Gastroesophageal sphincter (tissue), 4 donors: ENCODE measurements around the gene BOC. TPM values are rescaled to one million over a fixed set of nuclear protein-coding genes. Genes with fewer than 3 reads are reported as not detected.
A peak's percentile ranks its signal among the peaks of the same experiment; 100 is the strongest.

ENCODE experiments used
- ATAC-seq: fragments of 150-250 bp; one replicate; pipeline ENCODE4 v1.9.1; 2016; ENCODE audit warnings: mild to moderate bottlenecking, moderate library complexity
- H3K27ac ChIP-seq, 4 donors: fragments of 200-600 bp; sonication (generic) in 3 of 4; 1 replicate in 3 of 4; 2 replicates in 1 of 4; pipeline ENCODE4 v1.5.1; 2016 to 2019
- H3K27me3 ChIP-seq: fragments of 200-600 bp; sonication (generic); one replicate; pipeline ENCODE4 v1.5.1; 2019
- H3K36me3 ChIP-seq, 2 donors: fragments of 200-600 bp; sonication (generic); one replicate each; pipeline ENCODE4 v1.5.1; 2019; ENCODE audit warnings: control low read depth in 1 of 2
- H3K4me1 ChIP-seq, 3 donors: fragments of 200-600 bp; sonication (generic); 1 replicate in 2 of 3; 2 replicates in 1 of 3; pipeline ENCODE4 v1.5.1; 2016 to 2019; ENCODE audit warnings: control low read depth in 2 of 3
- H3K4me3 ChIP-seq, 2 donors: fragments of 200-600 bp; sonication (generic); one replicate each; pipeline ENCODE4 v1.5.1; 2019; ENCODE audit warnings: mild to moderate bottlenecking in 1 of 2, moderate library complexity in 1 of 2
- H3K9me3 ChIP-seq, 3 donors: fragments of 200-600 bp; sonication (generic); one replicate each; pipeline ENCODE4 v1.5.1; 2017 to 2019; ENCODE audit warnings: control low read depth in 2 of 3
- EP300 ChIP-seq: sonication (generic); formaldehyde crosslinking; IDR thresholded peaks from one replicate; pipeline ENCODE4 v1.6.1; 2017; ENCODE audit warnings: antibody characterized with exemption, mild to moderate bottlenecking
- POLR2A ChIP-seq, 2 donors: fragments of 450-650 bp; IDR thresholded peaks; one replicate each; pipeline ENCODE4 v1.6.1; 2017; ENCODE audit warnings: antibody characterized with exemption in 2 of 2, mild to moderate bottlenecking in 2 of 2, moderate library complexity in 1 of 2
- POLR2AphosphoS5 ChIP-seq: sonication (generic); formaldehyde crosslinking; IDR thresholded peaks from one replicate; pipeline ENCODE4 v1.6.1; 2017; ENCODE audit warnings: antibody characterized with exemption
- WGBS, 2 donors: methylation state at CpG; one replicate each; pipeline ENCODE4 v1.1.5; 2018; ENCODE audit warnings: low coverage in 1 of 2; 5-methylcytosine and 5-hydroxymethylcytosine counted together
- total RNA-seq, 4 donors: library from RNA; depleted of rRNA; stranded (reverse); fragments of >200 nt; gene quantifications; one replicate each; pipeline ENCODE4 v1.1.0, GENCODE V29; 2016
- TF ChIP-seq, protein P1 (sequence below), 4 experiments: fragments of 200-600 bp in 2 of 4; fragments of 450-650 bp in 2 of 4; sonication (generic) in 1 of 4; IDR thresholded peaks; one replicate each; pipeline ENCODE4 v1.5.1; 2017 to 2019; ENCODE audit warnings: antibody characterized with exemption in 4 of 4, mild to moderate bottlenecking in 2 of 4, moderate library complexity in 2 of 4

Gene BOC
- total RNA-seq, 4 donors from 2014 or later = 41.5 to 130 (median 73.9) TPM

DNA sequence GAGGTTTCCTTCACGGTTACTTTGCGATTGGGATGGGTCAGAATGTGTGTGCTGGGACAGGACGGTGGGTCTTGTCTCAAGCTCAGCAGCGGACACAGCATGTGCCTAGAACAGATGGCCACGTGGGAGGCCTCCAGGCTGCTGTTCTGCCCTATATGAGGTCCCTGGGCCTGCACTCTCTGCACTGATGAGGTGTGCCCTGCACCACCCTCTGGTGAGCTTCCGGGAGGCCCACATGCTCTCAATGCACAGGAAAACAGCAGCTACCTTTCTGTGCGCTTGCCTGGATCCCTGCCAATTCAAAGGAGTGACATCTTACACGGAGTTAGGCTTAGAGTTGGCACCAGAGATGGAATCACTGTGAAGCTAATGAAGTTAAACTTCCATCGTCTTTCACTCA is 59.8 kb downstream of the BOC start:
- Histone ChIP-seq H3K4me1 (peaks cover 3 to 76% (median 14%) of the 10 kb centered on the region in 3 donors), H3K36me3 (peaks cover 0 to 82% of the 10 kb centered on the region in 2 donors), H3K27ac (peak overlapping the region in 3 of 4 donors; percentile 52 to 85 (median 57)), H3K27me3 (no peaks in the 10 kb centered on the region), H3K9me3 (no peaks in the 10 kb centered on the region), H3K4me3 (no peak overlapping the region)
- TF ChIP-seq, protein P1, sequence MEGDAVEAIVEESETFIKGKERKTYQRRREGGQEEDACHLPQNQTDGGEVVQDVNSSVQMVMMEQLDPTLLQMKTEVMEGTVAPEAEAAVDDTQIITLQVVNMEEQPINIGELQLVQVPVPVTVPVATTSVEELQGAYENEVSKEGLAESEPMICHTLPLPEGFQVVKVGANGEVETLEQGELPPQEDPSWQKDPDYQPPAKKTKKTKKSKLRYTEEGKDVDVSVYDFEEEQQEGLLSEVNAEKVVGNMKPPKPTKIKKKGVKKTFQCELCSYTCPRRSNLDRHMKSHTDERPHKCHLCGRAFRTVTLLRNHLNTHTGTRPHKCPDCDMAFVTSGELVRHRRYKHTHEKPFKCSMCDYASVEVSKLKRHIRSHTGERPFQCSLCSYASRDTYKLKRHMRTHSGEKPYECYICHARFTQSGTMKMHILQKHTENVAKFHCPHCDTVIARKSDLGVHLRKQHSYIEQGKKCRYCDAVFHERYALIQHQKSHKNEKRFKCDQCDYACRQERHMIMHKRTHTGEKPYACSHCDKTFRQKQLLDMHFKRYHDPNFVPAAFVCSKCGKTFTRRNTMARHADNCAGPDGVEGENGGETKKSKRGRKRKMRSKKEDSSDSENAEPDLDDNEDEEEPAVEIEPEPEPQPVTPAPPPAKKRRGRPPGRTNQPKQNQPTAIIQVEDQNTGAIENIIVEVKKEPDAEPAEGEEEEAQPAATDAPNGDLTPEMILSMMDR (IDR thresholded peaks at IDR 0.05) = no peak
- TF ChIP-seq POLR2A (IDR thresholded peaks at IDR 0.05) = no peak
- no peak for TF ChIP-seq POLR2AphosphoS5
- no peak for TF ChIP-seq EP300
- ATAC-seq = no peak
- WGBS, 2 donors = 20 to 68% methylated on average over 2 to 5 of the region's 9 CpGs

DNA sequence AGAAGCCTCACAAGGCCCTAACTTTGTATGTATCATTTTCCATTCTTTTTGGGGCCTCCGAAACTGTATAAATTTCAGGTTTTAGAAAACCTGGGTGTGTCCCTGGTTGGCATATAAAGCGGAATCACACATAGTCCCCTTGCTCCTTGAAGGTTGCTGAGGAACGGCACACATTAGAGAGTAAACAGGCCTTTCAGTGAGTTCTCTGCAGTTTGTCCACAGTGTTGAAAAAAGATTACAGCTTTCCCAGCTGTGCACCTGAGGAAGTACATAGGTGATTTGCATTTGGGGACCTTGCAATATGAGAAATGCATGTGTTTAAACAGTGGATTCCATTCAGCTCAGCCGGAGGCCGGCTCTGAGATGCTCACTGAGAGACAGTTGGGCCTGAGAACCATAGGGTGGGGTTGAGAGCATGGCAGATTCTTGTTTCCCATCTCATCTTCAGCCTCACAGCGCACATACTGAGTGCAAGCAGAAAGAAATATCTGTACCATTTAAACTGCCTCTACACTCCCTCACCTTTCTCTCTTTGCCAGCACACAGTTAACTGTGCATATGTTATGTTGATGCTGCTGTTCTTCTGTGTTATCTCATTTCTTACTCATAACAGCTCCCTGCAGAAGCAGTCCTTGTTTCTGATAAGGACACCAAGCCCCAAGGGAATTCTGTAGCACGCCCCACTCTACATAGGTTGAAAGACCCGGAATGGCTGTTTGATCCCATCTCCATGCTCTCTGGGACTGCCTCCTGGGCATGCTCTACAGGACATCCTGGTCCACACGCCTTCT is 60.4 kb downstream of the BOC start:
- no peak overlapping the region for H3K4me3 ChIP-seq
- no peak for TF ChIP-seq EP300
- no peak for TF ChIP-seq POLR2A (IDR thresholded peaks at IDR 0.05)
- TF ChIP-seq, protein P1 (IDR thresholded peaks at IDR 0.05) = no peak
- TF ChIP-seq POLR2AphosphoS5 = no peak
- H3K27ac ChIP-seq = peak overlapping the region in 3 of 4 donors; percentile 52 to 85 (median 57)
- H3K9me3 ChIP-seq = no peaks in the 10 kb centered on the region
- no peaks in the 10 kb centered on the region for H3K27me3 ChIP-seq
- H3K36me3 ChIP-seq = peaks cover 0 to 82% of the 10 kb centered on the region in 2 donors
- H3K4me1 ChIP-seq = peaks cover 3 to 76% (median 14%) of the 10 kb centered on the region in 3 donors
- 59 to 90% methylated on average over 2 to 7 of the region's 9 CpGs for whole genome bisulfite sequencing, 2 donors
- ATAC-seq = no peak

DNA sequence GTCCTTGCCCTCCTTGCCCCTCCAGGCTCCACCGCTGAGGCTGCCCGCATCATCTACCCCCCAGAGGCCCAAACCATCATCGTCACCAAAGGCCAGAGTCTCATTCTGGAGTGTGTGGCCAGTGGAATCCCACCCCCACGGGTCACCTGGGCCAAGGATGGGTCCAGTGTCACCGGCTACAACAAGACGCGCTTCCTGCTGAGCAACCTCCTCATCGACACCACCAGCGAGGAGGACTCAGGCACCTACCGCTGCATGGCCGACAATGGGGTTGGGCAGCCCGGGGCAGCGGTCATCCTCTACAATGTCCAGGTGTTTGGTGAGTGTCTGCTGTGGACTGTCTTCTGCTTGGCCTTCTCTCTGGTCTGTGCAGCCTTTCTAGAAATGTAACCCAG is 61.0 kb downstream of the BOC start:
- H3K27ac ChIP-seq = peak overlapping the region in 3 of 4 donors; percentile 28 to 89 (median 85)
- peaks cover 3 to 76% (median 14%) of the 10 kb centered on the region in 3 donors for H3K4me1 ChIP-seq
- peaks cover 0 to 77% of the 10 kb centered on the region in 2 donors for H3K36me3 ChIP-seq
- 82% methylated on average over 2 of the region's 13 CpGs; no CpG with 5 or more reads in 1 of the 2 donors for WGBS, 2 donors
- H3K4me3 ChIP-seq = no peak overlapping the region
- no peaks in the 10 kb centered on the region for H3K9me3 ChIP-seq
- no peaks in the 10 kb centered on the region for H3K27me3 ChIP-seq
- no peak for ATAC-seq
- no peak for TF ChIP-seq POLR2A (IDR thresholded peaks at IDR 0.05)
- TF ChIP-seq POLR2AphosphoS5 = no peak
- no peak for TF ChIP-seq EP300
- TF ChIP-seq, protein P1 (IDR thresholded peaks at IDR 0.05) = no peak

DNA sequence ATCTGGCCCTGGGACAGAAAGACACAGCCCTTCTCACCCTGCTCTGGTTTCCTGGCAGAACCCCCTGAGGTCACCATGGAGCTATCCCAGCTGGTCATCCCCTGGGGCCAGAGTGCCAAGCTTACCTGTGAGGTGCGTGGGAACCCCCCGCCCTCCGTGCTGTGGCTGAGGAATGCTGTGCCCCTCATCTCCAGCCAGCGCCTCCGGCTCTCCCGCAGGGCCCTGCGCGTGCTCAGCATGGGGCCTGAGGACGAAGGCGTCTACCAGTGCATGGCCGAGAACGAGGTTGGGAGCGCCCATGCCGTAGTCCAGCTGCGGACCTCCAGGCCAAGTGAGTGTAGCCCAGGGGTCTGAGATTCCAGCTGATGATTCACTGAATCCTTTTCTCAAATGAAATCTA is 61.7 kb downstream of the BOC start:
- 89% methylated on average over 6 of the region's 15 CpGs; no CpG with 5 or more reads in 1 of the 2 donors for WGBS, 2 donors
- Histone ChIP-seq H3K9me3 (no peaks in the 10 kb centered on the region), H3K36me3 (peaks cover 0 to 75% of the 10 kb centered on the region in 2 donors), H3K4me1 (peaks cover 3 to 78% (median 14%) of the 10 kb centered on the region in 3 donors), H3K4me3 (no peak overlapping the region), H3K27ac (peak overlapping the region in 3 of 4 donors; percentile 28 to 89 (median 85)), H3K27me3 (no peaks in the 10 kb centered on the region)
- ATAC-seq = no peak
- TF ChIP-seq, protein P1 (IDR thresholded peaks at IDR 0.05) = no peak
- no peak for TF ChIP-seq EP300
- TF ChIP-seq POLR2AphosphoS5 = no peak
- no peak for TF ChIP-seq POLR2A (IDR thresholded peaks at IDR 0.05)
